ENCODE results near the gene GALNT2. TPM values are rescaled to one million over a fixed set of nuclear protein-coding genes. Genes with fewer than 3 reads are reported as not detected.

The GALNT2 gene
- total and polyA plus RNA-seq, 2 donors (not counting 1 experiment from before 2014, with no cell fraction given) = 19.0 to 184 TPM

DNA sequence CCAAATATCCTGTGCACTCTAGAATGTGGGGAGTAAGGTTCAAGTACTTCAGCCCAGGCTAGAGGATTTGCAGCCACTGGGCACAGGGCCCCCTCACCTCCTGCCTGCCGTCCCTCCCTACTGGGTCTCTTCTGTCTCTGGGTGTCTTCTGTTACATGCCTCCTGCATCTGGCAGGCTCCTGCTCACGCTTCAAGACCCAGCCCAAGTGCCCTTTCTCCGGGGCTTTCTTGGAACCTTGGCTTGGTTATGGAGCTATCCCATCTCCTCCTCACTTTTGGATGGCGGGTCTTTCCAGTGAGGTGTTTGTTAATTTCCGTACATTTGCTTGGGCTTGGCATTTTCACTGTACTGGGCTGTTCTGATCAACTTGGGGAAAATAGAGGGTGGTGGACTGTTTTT, 129.0 kb downstream of the GALNT2 start:
- H3K27me3 ChIP-seq (replicated peaks in 1 of 4; ENCODE audit: control extremely low read depth in 1 of 4, control insufficient read depth in 3 of 4, insufficient read depth in 4 of 4, low read length in 3 of 4) = no peaks in the 10 kb centered on the region
- no peaks in the 10 kb centered on the region for H3K27me3 Mint-ChIP-seq
- no peak overlapping the region for H2AFZ ChIP-seq (ENCODE audit: insufficient read depth, low read depth, low read length, poor library complexity, severe bottlenecking)
- no peak overlapping the region for H3K4me3 Mint-ChIP-seq
- H3K9ac ChIP-seq (ENCODE audit: low read length) = no peak overlapping the region
- H3K9me3 ChIP-seq (ENCODE audit: control extremely low read depth in 1 of 3, control insufficient read depth in 2 of 3, insufficient read depth in 1 of 3, low read length in 2 of 3) = no peaks in the 10 kb centered on the region
- H4K20me1 ChIP-seq (ENCODE audit: control insufficient read depth, insufficient read depth, low read length, poor library complexity, severe bottlenecking) = peaks cover 28% of the 10 kb centered on the region
- H3K9me3 Mint-ChIP-seq (ENCODE audit: insufficient read depth) = no peaks in the 10 kb centered on the region
- no peak overlapping the region for H3K4me3 ChIP-seq (ENCODE audit: control extremely low read depth in 1 of 5, extremely low read depth in 1 of 5, insufficient read depth in 1 of 5, low read depth in 2 of 5, low read length in 4 of 5)
- peaks cover 12% of the 10 kb centered on the region in 2 donors for H3K4me1 ChIP-seq (ENCODE audit: control insufficient read depth in 2 of 2, insufficient read depth in 2 of 2, low read length in 2 of 2)
- WGBS (ENCODE audit: insufficient coverage) = 100% methylated on average over 2 of the region's 5 CpGs
- no peak overlapping the region for H3K27ac ChIP-seq (ENCODE audit: low read length in 2 of 2)
- no peak for ATAC-seq (ENCODE audit: low read depth)
- POLR2A ChIA-PET = no interaction called here
- no peak overlapping the region for H3K27ac Mint-ChIP-seq
- H3K4me1 Mint-ChIP-seq = peaks cover 21% of the 10 kb centered on the region
- DNase-seq = no peak
- H3K36me3 ChIP-seq (replicated peaks in 1 of 2; ENCODE audit: control extremely low read depth in 1 of 2, control insufficient read depth in 1 of 2, extremely low read depth in 1 of 2, insufficient read depth in 2 of 2, low read length in 1 of 2) = peaks cover 0 to 5% of the 10 kb centered on the region in 2 experiments
- peaks cover 70% of the 10 kb centered on the region for H3K79me2 ChIP-seq (ENCODE audit: control insufficient read depth, insufficient read depth, low read length)
- TF ChIP-seq, protein P1, sequence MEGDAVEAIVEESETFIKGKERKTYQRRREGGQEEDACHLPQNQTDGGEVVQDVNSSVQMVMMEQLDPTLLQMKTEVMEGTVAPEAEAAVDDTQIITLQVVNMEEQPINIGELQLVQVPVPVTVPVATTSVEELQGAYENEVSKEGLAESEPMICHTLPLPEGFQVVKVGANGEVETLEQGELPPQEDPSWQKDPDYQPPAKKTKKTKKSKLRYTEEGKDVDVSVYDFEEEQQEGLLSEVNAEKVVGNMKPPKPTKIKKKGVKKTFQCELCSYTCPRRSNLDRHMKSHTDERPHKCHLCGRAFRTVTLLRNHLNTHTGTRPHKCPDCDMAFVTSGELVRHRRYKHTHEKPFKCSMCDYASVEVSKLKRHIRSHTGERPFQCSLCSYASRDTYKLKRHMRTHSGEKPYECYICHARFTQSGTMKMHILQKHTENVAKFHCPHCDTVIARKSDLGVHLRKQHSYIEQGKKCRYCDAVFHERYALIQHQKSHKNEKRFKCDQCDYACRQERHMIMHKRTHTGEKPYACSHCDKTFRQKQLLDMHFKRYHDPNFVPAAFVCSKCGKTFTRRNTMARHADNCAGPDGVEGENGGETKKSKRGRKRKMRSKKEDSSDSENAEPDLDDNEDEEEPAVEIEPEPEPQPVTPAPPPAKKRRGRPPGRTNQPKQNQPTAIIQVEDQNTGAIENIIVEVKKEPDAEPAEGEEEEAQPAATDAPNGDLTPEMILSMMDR (IDR thresholded peaks at IDR 0.05) = no peak
- TF ChIP-seq EZH2 (IDR thresholded peaks at IDR 0.05; ENCODE audit: borderline replicate concordance, insufficient read depth, low read depth, low read length, poor library complexity, severe bottlenecking) = no peak
- CTCF ChIA-PET = no interaction called here
- H3K4me2 ChIP-seq (replicated peaks; ENCODE audit: low read depth, low read length, poor library complexity, severe bottlenecking) = no peak overlapping the region
- intact Hi-C loops (cut with micrococcal nuclease) = no loop called here

DNA sequence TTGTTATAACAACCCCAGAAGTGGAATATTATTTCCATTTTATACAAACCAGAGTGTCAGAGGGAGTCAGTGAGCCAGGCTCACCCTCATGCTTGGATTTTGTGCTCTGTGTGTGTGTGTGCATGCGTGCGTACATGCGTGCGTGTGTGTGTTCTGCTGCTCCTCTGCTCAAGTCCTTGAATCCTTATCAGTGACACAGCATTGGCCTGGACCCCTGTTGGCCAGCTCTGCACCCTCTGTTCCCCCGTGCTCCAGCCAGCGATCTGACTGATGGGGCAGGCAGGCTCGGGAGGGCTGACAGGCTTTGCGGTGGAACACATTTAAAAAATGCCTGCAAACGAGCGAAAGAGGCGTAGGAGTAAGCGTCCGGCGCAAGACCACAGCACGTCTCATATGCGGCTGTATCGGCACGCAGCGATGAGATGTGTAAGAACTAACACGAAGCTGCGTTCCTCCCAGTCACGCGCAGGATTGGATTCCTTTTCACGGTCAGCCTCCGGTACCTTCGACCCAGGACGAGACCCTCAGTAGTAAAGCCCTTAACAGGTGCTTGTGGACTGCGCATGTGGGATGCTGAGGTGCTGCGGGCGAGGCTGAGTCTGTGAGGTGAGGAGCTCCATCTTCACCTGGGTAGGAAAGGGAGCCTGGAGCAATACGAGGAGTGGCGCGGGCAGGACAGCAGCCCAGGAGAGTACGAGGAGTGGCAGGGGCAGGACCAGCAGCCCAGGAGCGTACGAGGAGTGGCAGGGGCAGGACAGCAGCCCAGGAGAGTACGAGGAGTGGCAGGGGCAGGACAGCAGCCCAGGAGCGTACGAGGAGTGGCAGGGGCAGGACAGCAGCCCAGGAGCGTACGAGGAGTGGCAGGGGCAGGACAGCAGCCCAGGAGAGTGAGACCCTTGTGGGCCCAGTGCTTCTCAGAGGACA, 130.9 kb downstream of the GALNT2 start:
- WGBS (ENCODE audit: insufficient coverage) = 99% methylated on average over 38 of the region's 41 CpGs
- no peak overlapping the region for H3K27ac ChIP-seq (ENCODE audit: low read length in 2 of 2)
- H3K27me3 ChIP-seq (replicated peaks in 1 of 4; ENCODE audit: control extremely low read depth in 1 of 4, control insufficient read depth in 3 of 4, insufficient read depth in 4 of 4, low read length in 3 of 4) = no peaks in the 10 kb centered on the region
- Mint-ChIP-seq H3K4me1 (peaks cover 7% of the 10 kb centered on the region), H3K27me3 (no peaks in the 10 kb centered on the region), H3K27ac (no peak overlapping the region), H3K9me3 (ENCODE audit: insufficient read depth) (no peaks in the 10 kb centered on the region), H3K4me3 (no peak overlapping the region)
- intact Hi-C loops (cut with micrococcal nuclease) = no loop called here
- H3K79me2 ChIP-seq (ENCODE audit: control insufficient read depth, insufficient read depth, low read length) = peaks cover 69% of the 10 kb centered on the region
- peaks cover 16% of the 10 kb centered on the region for H4K20me1 ChIP-seq (ENCODE audit: control insufficient read depth, insufficient read depth, low read length, poor library complexity, severe bottlenecking)
- no peak overlapping the region for H3K4me3 ChIP-seq (ENCODE audit: control extremely low read depth in 1 of 5, extremely low read depth in 1 of 5, insufficient read depth in 1 of 5, low read depth in 2 of 5, low read length in 4 of 5)
- no peaks in the 10 kb centered on the region for H3K9me3 ChIP-seq (ENCODE audit: control extremely low read depth in 1 of 3, control insufficient read depth in 2 of 3, insufficient read depth in 1 of 3, low read length in 2 of 3)
- ChIA-PET POLR2A (no interaction called here), CTCF (no interaction called here)
- no peaks in the 10 kb centered on the region for H3K4me1 ChIP-seq (ENCODE audit: control insufficient read depth in 2 of 2, insufficient read depth in 2 of 2, low read length in 2 of 2)
- no peak for TF ChIP-seq EZH2 (IDR thresholded peaks at IDR 0.05; ENCODE audit: borderline replicate concordance, insufficient read depth, low read depth, low read length, poor library complexity, severe bottlenecking)
- TF ChIP-seq, protein P1 (IDR thresholded peaks at IDR 0.05) = no peak
- H2AFZ ChIP-seq (ENCODE audit: insufficient read depth, low read depth, low read length, poor library complexity, severe bottlenecking) = no peak overlapping the region
- H3K4me2 ChIP-seq (replicated peaks; ENCODE audit: low read depth, low read length, poor library complexity, severe bottlenecking) = no peak overlapping the region
- peaks cover 0 to 7% of the 10 kb centered on the region in 2 experiments for H3K36me3 ChIP-seq (replicated peaks in 1 of 2; ENCODE audit: control extremely low read depth in 1 of 2, control insufficient read depth in 1 of 2, extremely low read depth in 1 of 2, insufficient read depth in 2 of 2, low read length in 1 of 2)
- H3K9ac ChIP-seq (ENCODE audit: low read length) = no peak overlapping the region
- ATAC-seq (ENCODE audit: low read depth) (no peak), DNase-seq (no peak)
